Tibial nerve (tissue), 4 donors: ENCODE results near the gene SYN1. TPM values are rescaled to one million over a fixed set of nuclear protein-coding genes. Genes with fewer than 3 reads are reported as not detected.

Experiments
- DNase-seq, 2 donors: peaks; one replicate each; pipeline ENCODE4 v3.0.0-alpha.2; 2019; ENCODE audit warnings: low spot score in 2 of 2
- H3K27ac ChIP-seq, 4 donors: fragments of 200-600 bp; sonication (generic) in 3 of 4; one replicate each; pipeline ENCODE4 v1.5.1; 2017 to 2019; ENCODE audit warnings: mild to moderate bottlenecking in 1 of 4
- H3K27me3 ChIP-seq, 2 donors: fragments of 200-600 bp; sonication (generic) in 1 of 2; one replicate each; pipeline versions ENCODE4 v1.5.1 to v1.6.0; 2017 to 2019
- H3K36me3 ChIP-seq, 3 donors: fragments of 200-600 bp; sonication (generic); one replicate each; pipeline ENCODE4 v1.5.1; 2018 to 2019
- H3K4me1 ChIP-seq, 4 donors: fragments of 200-600 bp; sonication (generic) in 3 of 4; one replicate each; pipeline ENCODE4 v1.5.1; 2017 to 2019
- H3K4me3 ChIP-seq, 4 donors: fragments of 200-600 bp; sonication (generic) in 3 of 4; one replicate each; pipeline ENCODE4 v1.5.1; 2017 to 2019; ENCODE audit warnings: mild to moderate bottlenecking in 1 of 4, moderate library complexity in 1 of 4
- H3K9me3 ChIP-seq, 4 donors: fragments of 200-600 bp; sonication (generic) in 3 of 4; one replicate each; pipeline ENCODE4 v1.5.1; 2017 to 2019
- CTCF ChIP-seq, 5 experiments: fragments of 200-600 bp in 3 of 5; fragments of 450-650 bp in 2 of 5; sonication (generic) in 3 of 5; IDR thresholded peaks; one replicate each; pipeline ENCODE4 v1.5.1; 2016 to 2019; ENCODE audit warnings: antibody characterized with exemption in 5 of 5, mild to moderate bottlenecking in 3 of 5, moderate library complexity in 2 of 5
- EP300 ChIP-seq, 2 donors: sonication (generic); formaldehyde crosslinking; IDR thresholded peaks; one replicate each; pipeline ENCODE4 v1.6.1; 2017; ENCODE audit warnings: antibody characterized with exemption in 2 of 2, mild to moderate bottlenecking in 1 of 2
- POLR2A ChIP-seq, 2 donors: fragments of 450-650 bp; IDR thresholded peaks; one replicate each; pipeline ENCODE4 v1.6.1; 2017; ENCODE audit warnings: antibody characterized with exemption in 2 of 2, mild to moderate bottlenecking in 2 of 2, moderate library complexity in 2 of 2
- WGBS, 2 donors: methylation state at CpG; one replicate each; pipeline ENCODE4 v1.1.5; 2018; 5-methylcytosine and 5-hydroxymethylcytosine counted together
- total RNA-seq, 4 donors: library from RNA; depleted of rRNA; stranded (reverse); fragments of >200 nt; gene quantifications; one replicate each; pipeline ENCODE4 v1.1.0, GENCODE V29; 2016

The SYN1 gene
- total RNA-seq, 4 donors from 2014 or later, result 0.42 to 1.2 TPM; not detected in 2

- Histone ChIP-seq H3K4me3 (peak within 1 kb of the TSS; percentile 58 to 86 (median 74)), H3K27ac (peak within 1 kb of the TSS; percentile 83 to 95 (median 90)), H3K9me3 (no peaks in the 10 kb centered on the region), H3K27me3 (no peaks in the 10 kb centered on the region), H3K4me1 (peaks cover 0 to 27% (median 4%) of the 10 kb centered on the region in 4 donors), H3K36me3 (peaks cover 0 to 15% (median 0%) of the 10 kb centered on the region in 3 donors)
- peak; percentile 58 to 65 for TF ChIP-seq POLR2A (IDR thresholded peaks at IDR 0.05)
- peak in 1 of 2 donors; percentile 62 for TF ChIP-seq EP300 (IDR thresholded peaks at IDR 0.05)
- peak in 2 of 5 experiments; percentile 10 for TF ChIP-seq CTCF (IDR thresholded peaks at IDR 0.05)
- DNase-seq, result peak; percentile 89
- WGBS, 2 donors, result 0 to 59% methylated on average over 21 to 51 of the region's 65 CpGs
These were observed 30.7 kb upstream of the SYN1 start, which contains the start of gene ELK1 for GRCh38 chrX:47650164-47651042. ELK1 (minus strand) TSS chrX:47650563; CDS start chrX:47641441, 9,122 bp downstream.

- H3K27me3 ChIP-seq, result no peaks in the 10 kb centered on the region
- peak overlapping the region; percentile 58 to 86 (median 74) for H3K4me3 ChIP-seq
- DNase-seq, result no peak
- no peaks in the 10 kb centered on the region for H3K9me3 ChIP-seq
- peaks cover 0 to 27% (median 4%) of the 10 kb centered on the region in 4 donors for H3K4me1 ChIP-seq
- peaks cover 0 to 9% (median 0%) of the 10 kb centered on the region in 3 donors for H3K36me3 ChIP-seq
- TF ChIP-seq EP300 (IDR thresholded peaks at IDR 0.05), result no peak
- TF ChIP-seq CTCF (IDR thresholded peaks at IDR 0.05), result no peak
- no peak for TF ChIP-seq POLR2A (IDR thresholded peaks at IDR 0.05)
- WGBS, 2 donors, result 0 to 45% methylated on average over 10 to 11 of the region's 11 CpGs
- H3K27ac ChIP-seq, result peak overlapping the region; percentile 83 to 95 (median 90)
These were observed 30.1 kb upstream of the SYN1 start for GRCh38 chrX:47649781-47650163.

GRCh38 chrX:47649271-47649670, 29.6 kb upstream of the SYN1 start:
- 12 to 48% methylated on average over 8 of the region's 8 CpGs for WGBS, 2 donors
- DNase-seq, result no peak
- Histone ChIP-seq H3K36me3 (peaks cover 0 to 8% (median 0%) of the 10 kb centered on the region in 3 donors), H3K9me3 (no peaks in the 10 kb centered on the region), H3K4me1 (peaks cover 0 to 27% (median 4%) of the 10 kb centered on the region in 4 donors), H3K4me3 (peak overlapping the region in 3 of 4 donors; percentile 68 to 86 (median 80)), H3K27me3 (no peaks in the 10 kb centered on the region), H3K27ac (peak overlapping the region in 3 of 4 donors; percentile 83 to 95 (median 88))
- TF ChIP-seq CTCF (IDR thresholded peaks at IDR 0.05) (no peak), POLR2A (IDR thresholded peaks at IDR 0.05) (no peak), EP300 (IDR thresholded peaks at IDR 0.05) (no peak)

GRCh38 chrX:47648376-47648775, 28.7 kb upstream of the SYN1 start:
- peaks cover 0 to 32% (median 4%) of the 10 kb centered on the region in 4 donors for H3K4me1 ChIP-seq
- DNase-seq, result no peak
- H3K36me3 ChIP-seq, result peaks cover 0 to 8% (median 0%) of the 10 kb centered on the region in 3 donors
- 72 to 79% methylated on average over 2 of the region's 2 CpGs for WGBS, 2 donors
- TF ChIP-seq POLR2A (IDR thresholded peaks at IDR 0.05) (no peak), CTCF (IDR thresholded peaks at IDR 0.05) (no peak), EP300 (IDR thresholded peaks at IDR 0.05) (no peak)
- no peak overlapping the region for H3K4me3 ChIP-seq
- H3K27me3 ChIP-seq, result no peaks in the 10 kb centered on the region
- H3K27ac ChIP-seq, result peak overlapping the region in 1 of 4 donors; percentile 95
- H3K9me3 ChIP-seq, result no peaks in the 10 kb centered on the region

- Histone ChIP-seq H3K9me3 (no peaks in the 10 kb centered on the region), H3K27me3 (no peaks in the 10 kb centered on the region), H3K4me1 (peaks cover 0 to 31% (median 4%) of the 10 kb centered on the region in 4 donors), H3K4me3 (no peak overlapping the region), H3K27ac (no peak overlapping the region), H3K36me3 (peaks cover 0 to 9% (median 0%) of the 10 kb centered on the region in 3 donors)
- 77 to 85% methylated on average over 6 of the region's 6 CpGs for WGBS, 2 donors
- no peak for DNase-seq
- TF ChIP-seq EP300 (IDR thresholded peaks at IDR 0.05), result no peak
- TF ChIP-seq POLR2A (IDR thresholded peaks at IDR 0.05), result no peak
- no peak for TF ChIP-seq CTCF (IDR thresholded peaks at IDR 0.05)
These were observed 27.0 kb upstream of the SYN1 start for GRCh38 chrX:47646636-47647035.
